ENCODE results near the gene RNF11. TPM values are rescaled to one million over a fixed set of nuclear protein-coding genes. Genes with fewer than 3 reads are reported as not detected.

Gene RNF11
- total and polyA plus RNA-seq, 7 donors: 64.3 to 137 (median 107) TPM

DNA sequence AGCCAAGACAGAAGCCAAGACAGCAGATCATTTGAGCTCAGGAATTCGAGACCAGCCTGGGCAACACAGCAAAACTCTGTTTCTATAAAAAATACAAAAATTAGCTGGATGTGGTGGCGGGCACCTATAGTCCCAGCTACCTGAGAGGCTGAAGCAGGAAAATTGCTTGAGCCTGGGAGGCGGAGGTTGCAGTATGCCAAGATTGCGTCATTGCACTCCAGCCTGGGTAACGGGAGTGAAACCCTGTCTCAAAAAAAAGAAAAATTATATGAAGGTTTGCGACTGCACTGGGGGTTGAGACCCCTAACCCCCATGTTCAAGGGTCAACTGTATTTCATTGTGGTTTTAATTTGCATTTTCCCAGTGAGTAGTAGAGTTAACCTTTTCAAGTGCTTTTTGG, 16.3 kb downstream of the RNF11 start:
- Histone ChIP-seq H3K36me3 (ENCODE audit: insufficient read depth in 1 of 2, low read depth in 1 of 2) (no peaks in the 10 kb centered on the region), H3K4me1 (peaks cover 43% of the 10 kb centered on the region), H3K27ac (no peak overlapping the region), H3K9me3 (no peaks in the 10 kb centered on the region), H3K4me3 (no peak overlapping the region), H3K27me3 (ENCODE audit: insufficient read depth in 3 of 3, low read length in 2 of 3) (no peaks in the 10 kb centered on the region)
- 88 to 99% (median 94%) methylated on average over 6 of the region's 6 CpGs for WGBS, 3 donors
- no peak for ATAC-seq
- TF ChIP-seq, protein P1, sequence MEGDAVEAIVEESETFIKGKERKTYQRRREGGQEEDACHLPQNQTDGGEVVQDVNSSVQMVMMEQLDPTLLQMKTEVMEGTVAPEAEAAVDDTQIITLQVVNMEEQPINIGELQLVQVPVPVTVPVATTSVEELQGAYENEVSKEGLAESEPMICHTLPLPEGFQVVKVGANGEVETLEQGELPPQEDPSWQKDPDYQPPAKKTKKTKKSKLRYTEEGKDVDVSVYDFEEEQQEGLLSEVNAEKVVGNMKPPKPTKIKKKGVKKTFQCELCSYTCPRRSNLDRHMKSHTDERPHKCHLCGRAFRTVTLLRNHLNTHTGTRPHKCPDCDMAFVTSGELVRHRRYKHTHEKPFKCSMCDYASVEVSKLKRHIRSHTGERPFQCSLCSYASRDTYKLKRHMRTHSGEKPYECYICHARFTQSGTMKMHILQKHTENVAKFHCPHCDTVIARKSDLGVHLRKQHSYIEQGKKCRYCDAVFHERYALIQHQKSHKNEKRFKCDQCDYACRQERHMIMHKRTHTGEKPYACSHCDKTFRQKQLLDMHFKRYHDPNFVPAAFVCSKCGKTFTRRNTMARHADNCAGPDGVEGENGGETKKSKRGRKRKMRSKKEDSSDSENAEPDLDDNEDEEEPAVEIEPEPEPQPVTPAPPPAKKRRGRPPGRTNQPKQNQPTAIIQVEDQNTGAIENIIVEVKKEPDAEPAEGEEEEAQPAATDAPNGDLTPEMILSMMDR (IDR thresholded peaks at IDR 0.05): no peak
- intact Hi-C loops (cut with DNase I): no loop called here
- DNase-seq: no peak

DNA sequence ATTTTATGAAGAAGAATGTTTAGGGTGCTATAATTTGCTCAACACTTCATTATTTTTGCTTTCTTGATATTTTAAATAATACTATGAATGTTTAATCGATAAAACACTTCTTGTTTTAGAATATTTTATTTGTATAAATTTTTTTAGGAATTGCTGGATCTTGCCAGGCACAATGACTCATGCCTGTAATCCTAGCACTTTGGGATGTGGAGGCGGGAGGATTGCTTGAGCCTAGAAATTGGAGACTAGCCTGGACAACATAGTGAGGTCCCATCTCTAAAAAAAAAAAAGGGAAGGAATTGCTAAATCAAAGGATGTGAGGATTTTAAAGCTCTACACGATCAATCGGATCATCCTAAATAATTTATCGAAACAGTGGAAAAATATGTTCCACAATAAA, 17.6 kb downstream of the RNF11 start:
- 82 to 88% (median 87%) methylated on average over 5 of the region's 5 CpGs for WGBS, 3 donors
- Histone ChIP-seq H3K4me3 (no peak overlapping the region), H3K27me3 (ENCODE audit: insufficient read depth in 3 of 3, low read length in 2 of 3) (no peaks in the 10 kb centered on the region), H3K9me3 (no peaks in the 10 kb centered on the region), H3K4me1 (peaks cover 37% of the 10 kb centered on the region), H3K27ac (no peak overlapping the region), H3K36me3 (ENCODE audit: insufficient read depth in 1 of 2, low read depth in 1 of 2) (no peaks in the 10 kb centered on the region)
- ATAC-seq (peak in 1 of 4 donors; percentile 44), DNase-seq (no peak)
- TF ChIP-seq, protein P1 (IDR thresholded peaks at IDR 0.05): no peak
- intact Hi-C loops (cut with DNase I): no loop called here

DNA sequence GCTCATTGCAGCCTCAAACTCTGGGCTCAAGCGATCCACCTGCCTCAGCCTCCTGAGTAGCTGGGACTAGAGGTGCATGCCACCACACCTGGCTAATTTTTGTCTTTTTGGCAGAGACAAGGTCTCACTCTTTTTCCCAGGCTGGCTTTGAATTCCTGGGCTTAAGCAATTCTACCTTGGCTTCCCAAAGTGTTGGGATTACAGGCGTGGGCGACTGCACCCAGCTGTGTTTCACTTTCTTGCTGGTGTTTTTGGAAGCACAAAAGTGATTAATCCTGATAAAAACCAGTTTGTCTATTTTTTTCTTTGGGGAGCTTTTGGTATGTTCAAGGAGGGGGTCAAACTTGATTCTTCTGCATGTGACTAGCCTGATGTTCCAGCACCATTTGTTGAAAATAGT, 19.3 kb downstream of the RNF11 start:
- no peak overlapping the region for H3K27ac ChIP-seq
- intact Hi-C loops (cut with DNase I): no loop called here
- peaks cover 41% of the 10 kb centered on the region for H3K4me1 ChIP-seq
- H3K36me3 ChIP-seq (ENCODE audit: insufficient read depth in 1 of 2, low read depth in 1 of 2): no peaks in the 10 kb centered on the region
- H3K9me3 ChIP-seq: no peaks in the 10 kb centered on the region
- H3K27me3 ChIP-seq (ENCODE audit: insufficient read depth in 3 of 3, low read length in 2 of 3): no peaks in the 10 kb centered on the region
- no peak overlapping the region for H3K4me3 ChIP-seq
- DNase-seq (no peak), ATAC-seq (no peak)
- WGBS, 3 donors: 55 to 71% (median 68%) methylated on average over 3 of the region's 3 CpGs
- TF ChIP-seq, protein P1 (IDR thresholded peaks at IDR 0.05): no peak

DNA sequence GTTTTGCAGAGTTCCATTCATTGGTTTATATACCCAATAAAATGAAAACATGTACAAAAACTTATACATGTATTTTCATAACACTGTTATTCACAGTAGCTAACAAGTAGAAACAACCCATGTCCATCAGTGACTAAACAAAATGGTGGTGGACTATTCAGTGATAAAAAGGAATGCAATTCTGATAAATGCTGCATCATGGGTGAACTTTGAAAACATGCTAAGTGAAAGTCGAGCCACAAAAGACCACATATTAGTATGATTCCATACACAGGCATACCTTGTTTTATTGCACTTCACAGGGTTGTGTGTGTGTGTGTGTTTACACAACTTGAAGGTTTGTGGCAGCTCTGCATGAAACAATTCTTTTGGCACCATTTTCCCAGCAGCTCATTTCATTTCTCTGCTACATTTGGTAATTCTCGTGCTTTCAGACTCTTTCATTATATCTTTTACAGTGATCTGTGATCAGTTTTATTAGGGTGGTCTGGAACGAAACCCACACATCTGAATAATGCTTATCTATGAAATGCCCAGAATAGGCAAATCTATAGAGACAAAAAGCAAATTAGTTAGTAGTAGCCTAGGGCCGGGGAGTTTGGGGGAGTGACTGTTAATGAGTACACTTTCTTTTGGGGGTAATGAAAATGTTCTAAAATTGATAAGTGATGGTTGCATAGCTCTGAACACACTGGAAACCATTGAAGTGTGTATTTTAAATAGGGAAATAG, 27.2 kb downstream of the RNF11 start:
- no peak for DNase-seq
- Histone ChIP-seq H3K36me3 (ENCODE audit: insufficient read depth in 1 of 2, low read depth in 1 of 2) (no peaks in the 10 kb centered on the region), H3K27ac (peak overlapping the region; percentile 44), H3K27me3 (ENCODE audit: insufficient read depth in 3 of 3, low read length in 2 of 3) (no peaks in the 10 kb centered on the region), H3K9me3 (no peaks in the 10 kb centered on the region), H3K4me3 (no peak overlapping the region), H3K4me1 (peaks cover 89% of the 10 kb centered on the region)
- TF ChIP-seq, protein P1 (IDR thresholded peaks at IDR 0.05): no peak
- intact Hi-C loops (cut with DNase I): no loop called here
- WGBS, 3 donors: 88 to 91% (median 89%) methylated on average over 4 of the region's 4 CpGs
- ATAC-seq: no peak

DNA sequence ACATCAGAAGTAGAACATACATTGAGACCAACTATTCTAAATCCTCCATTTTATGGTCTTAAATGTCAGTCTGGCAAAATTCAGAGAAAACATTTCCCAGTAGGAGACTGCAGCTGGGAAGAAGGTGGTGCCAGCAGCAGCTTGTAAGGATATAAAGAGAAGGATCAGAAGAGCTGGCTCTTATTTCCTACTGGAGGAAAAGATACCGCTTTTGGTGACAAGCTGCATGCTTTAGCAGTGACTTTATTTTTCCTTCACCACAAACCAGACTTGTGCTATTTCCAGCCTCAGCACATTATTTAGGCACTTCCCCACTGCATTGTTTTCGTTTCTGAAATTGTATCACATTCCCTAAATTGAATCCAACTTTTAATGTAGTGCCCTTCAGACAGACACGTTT, 28.4 kb downstream of the RNF11 start:
- H3K27ac ChIP-seq: peak overlapping the region; percentile 44
- H3K4me1 ChIP-seq: peaks cover 83% of the 10 kb centered on the region
- 3 to 5% (median 3%) methylated on average over 3 of the region's 3 CpGs for WGBS, 3 donors
- no peak overlapping the region for H3K4me3 ChIP-seq
- no peaks in the 10 kb centered on the region for H3K9me3 ChIP-seq
- DNase-seq (no peak), ATAC-seq (peak; percentile 39 to 71 (median 63))
- intact Hi-C loops (cut with DNase I): no loop called here
- TF ChIP-seq, protein P1 (IDR thresholded peaks at IDR 0.05): no peak
- H3K27me3 ChIP-seq (ENCODE audit: insufficient read depth in 3 of 3, low read length in 2 of 3): no peaks in the 10 kb centered on the region
- no peaks in the 10 kb centered on the region for H3K36me3 ChIP-seq (ENCODE audit: insufficient read depth in 1 of 2, low read depth in 1 of 2)
